Kidney capillary endothelial cell (primary cell): Measurements from ENCODE around the gene NUDT9.
"Not testable (repeated sequence)": the region's sequence is repeated elsewhere in the genome, so short reads cannot be mapped to it uniquely, and the experiment has no call there.

Experiments
- DNase-seq: peaks from one replicate; pipeline ENCODE4 v3.0.0-alpha.2; 2018; ENCODE audit warnings: low spot score

NUDT9 gene

DNA sequence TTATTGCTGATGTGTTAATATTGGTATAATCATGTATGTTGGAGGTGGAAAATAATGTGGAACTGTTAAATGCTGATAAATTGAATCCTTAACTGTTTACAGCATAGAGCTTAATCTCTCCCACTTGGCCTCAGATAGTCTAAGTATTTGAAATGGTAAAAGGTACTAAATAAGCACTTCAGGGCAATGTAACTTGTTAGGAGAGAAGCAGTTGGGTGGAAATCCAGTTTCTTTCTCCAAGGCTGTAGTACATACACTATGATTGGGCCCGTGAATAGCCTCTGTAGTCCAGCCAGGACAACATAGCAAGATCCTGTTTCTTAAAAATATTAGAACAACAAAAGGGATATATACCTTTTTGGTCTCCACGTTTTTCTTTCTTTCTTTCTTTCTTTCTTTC is 39.7 kb downstream of the NUDT9 start:
- DNase-seq = no peak

DNA sequence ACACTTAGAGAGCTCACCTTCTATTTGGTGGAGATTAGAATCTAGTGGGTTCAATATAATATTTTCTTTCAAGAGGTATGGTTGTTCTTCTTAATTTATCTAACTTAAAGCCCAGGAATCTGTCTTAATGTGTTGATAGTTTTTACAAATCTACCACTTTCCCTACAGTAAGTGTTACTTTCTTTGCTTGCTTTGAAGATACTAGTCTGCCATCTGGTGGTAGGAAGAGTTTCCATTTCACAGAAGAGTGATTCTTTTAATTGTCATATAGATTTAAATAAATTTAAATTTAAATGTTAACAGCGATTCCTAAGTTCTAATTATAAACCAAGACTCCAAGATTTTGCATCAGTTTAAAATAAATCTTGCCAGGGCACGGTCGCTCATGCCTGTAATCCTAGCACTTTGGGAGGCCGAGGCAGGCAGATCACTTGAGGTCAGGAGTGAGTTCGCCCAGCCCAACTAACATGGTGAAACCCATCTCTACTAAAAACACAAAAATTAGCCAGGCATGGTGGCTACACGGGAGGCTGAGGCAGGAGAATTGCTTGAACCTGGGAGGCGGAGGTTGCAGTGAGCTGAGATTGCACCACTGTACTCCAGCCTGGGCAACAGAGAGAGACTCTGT is 43.5 kb downstream of the NUDT9 start:
- DNase-seq = peak; percentile 46

DNA sequence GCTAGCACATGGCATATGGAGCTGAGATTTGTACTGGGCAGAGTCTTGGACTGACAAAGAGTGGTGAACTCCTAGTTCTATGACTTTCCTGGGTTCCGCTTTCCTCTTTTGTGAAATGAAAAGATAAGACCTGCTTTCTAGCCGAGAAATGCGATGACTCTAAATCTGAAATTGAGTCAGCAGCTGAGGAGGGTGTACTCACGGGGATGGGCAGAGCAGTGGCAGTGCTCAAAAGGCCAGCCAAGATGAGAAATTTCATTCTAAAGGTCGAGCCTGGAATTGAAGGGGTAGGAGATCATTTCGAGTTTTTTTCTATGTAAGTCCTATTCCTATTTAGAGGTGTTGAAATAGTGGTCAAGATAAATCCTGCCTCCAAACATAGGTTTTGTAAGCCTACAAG is 47.0 kb downstream of the NUDT9 start:
- DNase-seq = no peak

DNA sequence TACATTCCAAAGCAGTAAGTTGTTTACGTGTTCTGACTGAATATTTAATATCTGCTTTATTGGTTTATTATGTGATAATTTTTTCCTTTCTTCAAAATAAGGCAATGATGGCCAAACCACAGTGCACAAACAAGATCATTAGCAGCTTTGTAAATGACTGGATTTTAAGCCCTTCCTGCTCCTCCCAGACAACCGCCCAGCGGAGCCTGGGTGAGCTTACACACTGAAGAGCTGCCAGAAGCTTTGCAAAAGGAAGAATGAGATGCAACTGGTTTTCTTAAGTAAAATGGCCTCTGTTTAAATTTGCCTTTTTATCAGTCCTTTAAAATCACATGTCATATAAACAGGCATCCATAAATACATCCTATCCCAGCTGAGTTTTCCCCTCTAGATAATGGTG is 54.6 kb downstream of the NUDT9 start:
- DNase-seq = no peak

DNA sequence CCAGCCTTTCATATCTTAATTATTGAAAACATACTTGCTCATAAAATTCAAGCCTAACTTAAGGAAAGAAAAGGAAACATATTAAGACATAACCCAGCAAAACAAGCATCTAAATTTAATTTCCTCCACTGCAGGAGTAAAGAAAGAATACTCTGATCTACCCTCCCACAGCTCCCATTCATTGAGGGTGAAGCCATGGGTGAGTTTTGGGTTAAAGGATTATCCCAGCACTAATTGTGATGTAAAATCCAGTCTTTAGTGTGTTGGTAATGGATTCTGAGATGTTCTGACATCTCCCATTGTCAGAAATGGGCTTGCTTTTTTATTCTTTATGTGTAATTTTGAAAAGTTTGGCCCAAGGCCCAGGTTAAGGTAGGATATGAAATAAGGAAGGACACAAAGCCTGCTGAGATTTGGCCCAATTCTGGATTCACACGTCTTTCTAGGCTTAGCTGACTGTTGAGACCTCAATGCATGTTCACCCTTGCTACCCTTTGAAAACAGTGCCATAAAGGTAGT is 56.4 kb downstream of the NUDT9 start:
- no peak for DNase-seq

DNA sequence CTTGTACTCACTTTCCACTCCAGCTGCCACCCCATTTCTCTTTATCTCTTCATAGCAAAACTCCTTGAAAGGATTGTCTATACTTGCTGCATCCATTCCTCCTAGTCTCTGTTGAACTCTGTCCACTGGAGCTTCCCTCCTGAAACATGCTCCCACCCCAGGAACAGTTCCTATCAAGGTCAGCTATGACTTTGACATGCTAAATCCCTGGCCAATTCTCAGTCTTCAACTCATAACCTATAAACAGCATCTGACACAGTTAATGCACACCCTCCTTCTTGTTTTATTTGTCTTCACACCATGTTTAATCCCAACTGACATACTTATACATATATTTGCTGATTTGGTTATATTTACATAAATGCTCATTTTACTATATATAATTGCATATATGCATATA is 59.0 kb downstream of the NUDT9 start:
- DNase-seq = no peak

DNA sequence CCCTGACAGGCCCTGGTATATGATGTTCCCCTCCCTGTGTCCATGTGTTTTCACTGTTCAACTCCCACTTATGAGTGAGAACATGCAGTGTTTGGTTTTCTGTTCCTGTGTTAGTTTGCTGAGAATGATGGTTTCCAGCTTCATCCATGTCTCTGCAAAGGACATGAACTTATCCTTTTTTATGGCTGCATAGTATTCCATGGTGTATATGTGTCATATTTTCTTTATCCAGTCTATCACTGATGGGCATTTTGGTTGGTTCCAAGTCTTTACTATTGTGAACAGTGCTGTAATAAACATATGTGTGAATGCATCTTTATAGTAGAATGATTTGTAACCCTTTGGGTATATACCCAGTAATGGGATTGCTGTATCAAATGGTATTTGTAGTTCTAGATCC is 60.9 kb downstream of the NUDT9 start:
- DNase-seq = not testable (repeated sequence)

DNA sequence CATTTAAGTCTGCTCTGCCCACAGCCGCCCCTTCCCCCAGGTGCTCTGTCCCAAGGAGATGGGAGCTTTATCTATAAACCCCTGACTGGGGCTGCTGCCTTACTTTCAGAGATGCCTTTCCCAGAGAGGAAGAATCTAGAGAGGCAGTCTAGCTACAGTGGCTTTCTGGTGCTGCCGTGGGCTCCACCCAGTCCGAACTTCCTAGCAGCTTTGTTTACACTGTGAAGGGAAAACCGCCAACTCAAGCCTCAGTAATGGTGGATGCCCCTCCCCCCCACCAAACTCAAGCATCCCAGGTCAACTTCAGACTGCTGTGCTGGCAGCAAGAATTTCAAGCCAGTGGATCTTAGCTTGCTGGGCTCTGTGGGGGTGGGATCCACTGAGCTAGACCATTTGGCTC is 66.3 kb downstream of the NUDT9 start:
- not testable (repeated sequence) for DNase-seq

DNA sequence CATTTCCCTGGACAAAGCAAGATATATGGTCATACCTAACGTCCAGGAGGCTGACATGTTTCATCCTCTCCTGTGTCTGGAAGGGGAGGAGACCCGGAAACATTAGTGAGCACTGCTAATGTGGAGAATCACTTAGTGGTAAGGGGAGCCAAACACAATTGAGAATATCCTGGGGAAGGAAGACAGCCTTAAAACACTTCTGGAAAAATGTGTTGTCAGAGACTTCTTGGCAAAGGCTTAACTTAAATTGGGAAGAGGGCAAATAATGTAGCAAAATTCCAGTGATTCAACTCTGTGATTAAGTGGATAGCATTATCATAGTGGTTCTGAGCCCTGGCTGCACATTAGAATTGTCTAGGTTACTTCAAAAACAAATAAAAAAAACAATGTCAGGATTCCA is 67.3 kb downstream of the NUDT9 start:
- DNase-seq = no peak

DNA sequence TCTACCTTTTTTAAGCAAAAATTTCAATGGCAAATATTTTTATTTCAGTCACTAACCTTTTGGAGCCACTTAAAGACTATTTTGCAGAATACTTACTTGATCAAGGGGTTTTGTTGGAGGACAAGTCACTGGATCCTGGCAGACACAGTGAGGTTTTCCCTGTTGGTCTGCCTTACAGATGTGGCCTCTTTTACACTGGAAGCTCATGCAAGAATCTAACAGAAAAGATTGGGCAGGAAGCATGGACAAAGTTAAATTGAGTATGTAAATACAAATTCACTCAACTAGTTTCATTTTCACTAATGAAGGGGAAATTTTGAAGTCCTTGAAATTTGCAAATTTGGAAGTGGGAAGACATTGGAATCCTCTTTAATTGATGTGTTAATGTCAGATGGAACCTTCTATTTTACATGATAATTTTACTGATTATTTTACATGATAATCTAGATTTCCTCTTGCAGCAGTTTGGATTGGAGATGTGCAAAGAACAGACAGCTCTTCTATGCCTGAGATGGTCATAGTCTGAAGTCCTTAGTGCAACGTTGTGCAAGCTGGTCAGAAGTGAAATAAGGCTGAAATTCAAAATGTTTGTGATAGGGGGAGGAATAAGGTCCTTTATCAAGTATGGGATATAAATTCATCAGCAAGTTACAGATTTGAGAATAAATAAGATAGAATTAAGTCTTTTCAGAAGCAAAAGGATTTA is 68.4 kb downstream of the NUDT9 start:
- DNase-seq = no peak

DNA sequence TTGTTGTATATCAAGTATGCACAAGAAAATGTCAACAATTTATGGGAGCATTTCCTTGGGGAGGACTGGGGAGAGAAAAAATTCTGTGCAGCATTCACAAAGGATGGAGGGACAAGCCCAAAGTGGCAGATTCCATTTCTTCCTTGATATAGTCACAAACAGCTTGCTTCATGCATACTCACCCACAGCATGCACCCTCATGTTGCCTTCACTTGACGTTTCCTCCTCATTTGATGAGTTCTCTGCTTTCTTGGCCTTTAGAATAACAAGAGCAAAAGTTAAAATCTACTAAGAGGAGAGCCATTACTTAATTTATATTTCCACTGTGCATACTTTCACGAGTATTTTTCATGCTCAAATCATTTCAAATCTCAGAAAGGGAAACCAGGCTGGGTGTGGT is 69.1 kb downstream of the NUDT9 start:
- DNase-seq = no peak

DNA sequence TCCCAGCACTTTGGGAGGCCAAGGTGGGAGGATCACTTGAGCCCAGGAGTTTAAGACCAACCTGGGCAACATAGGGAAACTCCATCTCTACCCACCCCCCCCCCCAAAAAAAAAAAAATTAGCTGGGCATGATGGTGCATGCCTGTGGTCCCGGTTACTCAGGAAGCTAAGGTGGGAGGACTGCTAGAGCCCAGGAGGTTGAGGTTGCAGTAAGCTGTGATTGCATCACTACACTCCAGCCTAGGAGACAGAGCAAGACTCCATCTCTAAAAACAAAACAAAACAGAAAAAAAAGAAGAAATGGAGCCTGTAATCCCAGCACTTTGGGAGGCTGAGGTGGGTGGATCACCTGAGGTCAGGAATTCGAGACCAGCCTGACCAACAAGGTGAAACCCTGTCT is 69.5 kb downstream of the NUDT9 start:
- not testable (repeated sequence) for DNase-seq

DNA sequence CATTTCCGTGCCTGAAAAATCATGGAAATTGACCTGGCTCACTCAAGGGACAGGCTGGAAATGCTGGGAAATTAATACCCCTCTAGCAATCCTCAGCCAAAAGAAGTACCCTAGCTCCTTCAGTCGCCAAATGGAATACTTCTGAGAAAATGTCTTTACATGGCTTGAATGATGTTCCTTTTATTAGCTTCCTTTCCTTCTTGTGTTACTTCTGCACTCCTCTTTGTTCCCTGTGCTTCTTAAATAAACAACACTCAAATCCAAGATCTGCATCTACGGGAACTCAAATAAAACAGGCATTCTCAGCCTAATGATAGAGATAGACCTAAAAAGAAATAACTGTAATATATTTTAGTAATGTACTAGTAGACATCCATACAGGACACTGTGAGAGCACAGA is 70.7 kb downstream of the NUDT9 start:
- no peak for DNase-seq

DNA sequence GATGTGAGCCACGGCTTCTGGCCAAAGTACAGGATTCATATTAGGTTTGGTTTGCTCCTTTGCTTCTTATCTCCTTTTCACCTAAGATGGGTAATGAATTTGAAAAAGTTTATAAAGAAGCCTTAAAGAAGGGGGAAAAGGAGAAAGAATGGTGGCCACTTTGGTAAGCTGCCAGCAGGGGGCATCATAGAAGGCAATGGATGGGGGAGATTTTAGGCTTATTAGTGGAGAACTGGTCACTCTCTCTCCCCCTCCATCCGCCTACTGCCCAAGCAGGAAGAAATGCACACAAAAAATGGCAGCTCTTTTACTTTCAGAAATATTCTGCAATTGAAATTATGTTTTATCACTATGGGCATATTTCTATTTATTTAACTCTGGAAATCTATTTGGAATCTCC is 74.8 kb downstream of the NUDT9 start:
- no peak for DNase-seq

DNA sequence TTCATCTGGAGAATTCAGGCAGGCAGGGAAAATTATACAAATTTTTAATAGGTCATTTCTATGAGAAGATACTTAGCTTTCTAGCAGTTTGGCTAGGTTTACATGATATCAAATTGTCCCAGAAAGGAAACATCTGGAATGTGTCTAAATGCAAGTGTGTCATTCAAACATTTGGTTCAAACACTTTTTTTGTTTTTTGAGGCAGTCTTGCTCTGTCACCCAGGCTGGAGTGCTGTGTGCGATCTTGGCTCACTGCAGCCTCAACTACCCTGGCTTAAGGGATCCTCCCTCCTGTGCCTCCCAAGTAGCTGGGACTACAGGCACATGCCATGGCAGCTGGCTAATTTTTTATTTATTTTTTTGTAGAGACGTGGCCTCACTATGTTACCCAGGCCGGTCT is 75.2 kb downstream of the NUDT9 start:
- no peak for DNase-seq

DNA sequence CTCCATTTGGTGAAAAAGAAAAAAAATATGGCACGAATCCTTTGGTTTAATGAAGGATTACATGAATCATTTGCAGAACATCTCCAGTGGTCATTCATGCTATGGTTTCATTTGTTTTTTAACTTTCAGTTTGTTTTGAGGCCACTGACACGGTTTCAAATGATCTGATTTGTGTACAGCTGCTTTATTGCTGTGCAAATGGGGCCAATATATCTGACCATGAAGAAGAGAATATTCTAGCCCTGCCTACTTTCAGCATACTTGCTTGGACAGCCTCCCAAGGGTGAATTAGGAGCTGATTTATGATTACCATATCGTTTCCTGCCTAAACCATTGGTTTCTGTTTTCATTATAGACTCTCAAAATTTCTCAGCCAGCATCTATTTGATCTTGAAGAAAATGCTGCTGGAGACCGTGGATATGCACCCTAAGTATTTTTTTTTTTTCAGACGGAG is 76.1 kb downstream of the NUDT9 start:
- DNase-seq = no peak

DNA sequence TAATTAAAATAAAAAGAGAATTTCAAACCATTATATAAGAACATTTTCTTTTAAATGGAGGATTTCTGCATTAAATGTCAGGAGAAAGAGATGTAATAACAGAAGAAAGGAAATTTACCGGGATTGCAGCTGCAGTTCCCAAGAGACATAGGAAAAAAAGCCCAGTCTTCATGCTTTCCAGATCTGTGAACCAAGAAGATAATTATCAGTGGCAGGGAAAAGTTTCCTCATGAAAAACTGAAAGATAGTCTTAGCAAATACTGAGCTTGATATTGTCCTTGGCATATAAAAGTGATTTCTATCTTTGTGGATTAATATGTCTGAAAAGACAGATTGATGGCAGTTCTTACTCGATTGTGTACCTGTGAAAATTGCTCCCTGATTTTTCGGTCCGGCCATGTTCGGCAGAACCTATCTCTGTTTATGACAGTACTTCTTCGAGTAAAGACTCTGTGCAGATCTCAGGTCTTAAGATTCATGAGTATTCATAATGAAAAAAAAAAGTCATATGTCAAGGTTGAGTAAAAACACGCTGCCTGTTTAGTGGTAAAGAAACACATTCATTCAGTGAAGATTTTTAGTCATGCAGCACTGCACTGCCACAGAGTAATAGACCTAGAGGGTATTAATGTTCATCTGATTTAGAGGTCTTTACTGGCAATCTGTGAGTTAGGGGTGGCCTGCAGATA is 77.2 kb downstream of the NUDT9 start:
- no peak for DNase-seq

DNA sequence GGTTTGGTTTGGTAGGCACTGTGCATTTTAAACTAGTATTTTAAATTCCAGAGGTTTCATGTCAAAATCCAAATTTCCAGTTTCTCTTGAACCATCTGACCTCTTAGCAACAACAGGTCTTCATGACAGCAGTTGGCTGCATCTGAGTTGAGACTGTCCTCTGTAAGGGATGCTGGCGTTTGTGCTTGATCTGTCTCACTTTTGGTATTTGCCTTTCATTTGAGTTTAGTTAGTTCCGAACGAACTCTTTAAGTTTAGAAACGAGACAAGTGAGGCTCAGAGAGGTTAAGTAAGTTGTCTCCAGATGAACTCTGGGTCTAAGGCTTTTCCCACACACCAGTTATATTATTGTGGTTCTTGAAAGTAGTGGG is 77.7 kb downstream of the NUDT9 start:
- no peak for DNase-seq

DNA sequence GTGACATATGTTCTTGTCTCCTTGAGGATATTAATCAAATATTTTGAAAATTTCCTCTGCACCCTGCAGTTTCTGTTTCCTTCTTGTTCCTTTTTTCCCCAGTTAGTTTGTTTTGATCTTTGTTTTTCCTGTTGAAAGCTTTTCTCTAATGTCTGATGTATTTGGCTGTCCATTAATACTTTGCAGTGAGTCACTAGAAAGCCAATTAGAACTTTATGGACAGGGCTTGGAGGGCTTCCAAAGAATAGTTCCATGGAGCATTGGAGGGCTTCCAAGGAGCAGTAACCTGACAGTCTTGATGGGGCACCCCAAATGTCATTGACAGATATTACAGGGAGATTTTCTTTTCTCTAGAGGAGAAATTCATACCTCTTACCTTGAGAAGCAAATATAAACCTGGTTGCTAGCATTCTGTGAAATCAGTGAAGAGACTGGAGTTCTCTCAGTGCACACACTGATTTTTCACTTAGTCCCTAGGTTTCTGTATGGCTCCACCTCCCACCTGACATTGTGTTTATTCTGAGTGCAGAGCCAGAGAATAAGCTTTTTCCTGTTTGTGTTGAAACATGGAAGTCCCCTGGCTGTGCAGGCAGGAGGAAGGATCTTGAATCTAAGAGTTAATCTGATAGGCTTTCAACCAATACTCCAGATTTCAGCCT is 80.3 kb downstream of the NUDT9 start:
- no peak for DNase-seq

DNA sequence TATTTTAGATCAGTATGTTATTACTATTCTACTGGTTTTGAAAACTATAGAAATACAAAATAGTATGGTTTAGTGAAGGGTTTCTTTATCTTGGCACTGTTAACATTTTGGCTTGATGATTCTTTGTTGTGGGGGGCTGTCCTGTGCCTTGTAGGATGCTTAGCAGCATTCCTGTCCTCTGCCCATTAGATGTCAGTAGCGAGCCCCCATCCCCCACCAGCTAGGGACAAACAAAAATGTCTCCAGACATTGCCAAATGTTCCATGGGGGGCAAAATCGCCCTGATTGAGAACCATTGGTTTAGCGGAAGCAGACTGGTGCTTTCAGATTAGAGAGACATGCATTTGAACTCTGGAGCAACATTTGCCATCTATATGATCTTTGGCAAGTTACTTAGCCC is 83.5 kb downstream of the NUDT9 start:
- DNase-seq = no peak

DNA sequence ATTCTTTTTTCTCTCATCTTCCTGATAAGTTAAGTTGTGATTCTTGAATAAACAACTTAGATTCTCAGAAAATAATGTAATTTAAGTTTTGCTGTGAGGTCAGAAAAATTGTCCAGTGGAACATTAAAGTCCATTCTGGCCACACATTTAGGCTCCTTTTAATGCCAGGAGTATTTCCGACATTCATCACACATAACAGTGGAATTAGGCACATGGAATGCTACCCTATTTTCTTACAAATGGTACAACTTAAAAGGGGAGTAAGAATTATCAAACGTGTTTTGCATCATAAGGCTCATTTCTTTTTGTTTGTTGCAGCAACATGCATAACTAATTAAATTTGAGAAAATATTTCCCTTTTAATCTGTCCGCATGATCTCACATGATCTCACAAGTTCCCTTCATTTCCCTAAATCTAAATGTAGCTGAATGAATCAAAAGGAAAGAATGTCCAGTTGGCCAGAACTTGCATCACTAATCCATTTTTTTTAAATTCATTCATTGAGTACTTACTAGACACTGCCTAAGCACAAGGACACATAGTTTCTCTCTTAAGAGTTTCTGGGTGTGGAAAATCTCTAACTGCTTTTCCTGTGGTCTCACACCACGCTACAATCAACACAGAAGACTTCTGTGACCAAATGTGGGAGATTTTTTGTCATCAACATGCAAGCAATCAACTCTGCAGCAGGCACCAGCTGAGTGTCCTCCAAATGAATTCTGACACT is 84.8 kb downstream of the NUDT9 start:
- no peak for DNase-seq
